GM19239 (cell line): ENCODE measurements around the gene CRHR1.

Source experiments
- DNase-seq: peaks from one replicate; pipeline ENCODE4 v3.0.0; 2011; ENCODE audit warnings: low spot score; ENCODE audit not compliant: insufficient read length
- FAIRE-seq: peaks from 2 replicates; lab custom pipeline; 2011; peaks lifted over from hg19 to GRCh38; lab: Jason Lieb, UNC

Gene CRHR1

GRCh38 chr17:45839442-45839841 lies 55.3 kb downstream of the CRHR1 start:
- no peak for DNase-seq
- no peak for FAIRE-seq

GRCh38 chr17:45841186-45841585 lies 57.1 kb downstream of the CRHR1 start:
- FAIRE-seq, result no peak
- no peak for DNase-seq

GRCh38 chr17:45841883-45842525 lies 57.9 kb downstream of the CRHR1 start:
- FAIRE-seq, result no peak
- DNase-seq, result no peak

GRCh38 chr17:45843722-45844121 lies 59.6 kb downstream of the CRHR1 start:
- no peak for DNase-seq
- FAIRE-seq, result no peak

- FAIRE-seq (no peak), DNase-seq (no peak)
Observed at GRCh38 chr17:45844695-45845375, 60.7 kb downstream of the CRHR1 start, which contains the start of gene SPPL2C. SPPL2C (plus strand) TSS chr17:45844881; CDS start chr17:45844907, 26 bp downstream.

- DNase-seq, result no peak
- no peak for FAIRE-seq
Observed at GRCh38 chr17:45845376-45846185, 61.5 kb downstream of the CRHR1 start.

GRCh38 chr17:45846223-45846622 lies 62.1 kb downstream of the CRHR1 start:
- FAIRE-seq (no peak), DNase-seq (no peak)

- DNase-seq, result no peak
- no peak for FAIRE-seq
Observed at GRCh38 chr17:45846646-45847045, 62.5 kb downstream of the CRHR1 start.

GRCh38 chr17:45847101-45847500 lies 63.0 kb downstream of the CRHR1 start:
- FAIRE-seq (no peak), DNase-seq (no peak)

GRCh38 chr17:45847747-45848146 lies 63.6 kb downstream of the CRHR1 start:
- FAIRE-seq (no peak), DNase-seq (no peak)

GRCh38 chr17:45848405-45848804 lies 64.3 kb downstream of the CRHR1 start:
- no peak for DNase-seq
- FAIRE-seq, result no peak

GRCh38 chr17:45848868-45849535 lies 64.9 kb downstream of the CRHR1 start:
- FAIRE-seq, result no peak
- DNase-seq, result no peak

- FAIRE-seq (no peak), DNase-seq (no peak)
Observed at GRCh38 chr17:45849536-45849990, 65.4 kb downstream of the CRHR1 start.

GRCh38 chr17:45850011-45850410 lies 65.9 kb downstream of the CRHR1 start:
- FAIRE-seq (no peak), DNase-seq (no peak)

- no peak for FAIRE-seq
Observed at GRCh38 chr17:45850468-45850867, 66.3 kb downstream of the CRHR1 start.

GRCh38 chr17:45851022-45851421 lies 66.9 kb downstream of the CRHR1 start:
- no peak for FAIRE-seq

More at GRCh38 chr17:45850468-45850867, 66.3 kb downstream of the CRHR1 start:
- no peak for DNase-seq

GRCh38 chr17:45851464-45851863 lies 67.3 kb downstream of the CRHR1 start:
- DNase-seq, result no peak
- FAIRE-seq, result no peak

More at GRCh38 chr17:45851022-45851421, 66.9 kb downstream of the CRHR1 start:
- DNase-seq, result no peak

- DNase-seq (no peak), FAIRE-seq (no peak)
Observed at GRCh38 chr17:45851873-45852272, 67.8 kb downstream of the CRHR1 start.

GRCh38 chr17:45852535-45853297 lies 68.6 kb downstream of the CRHR1 start:
- FAIRE-seq, result peak; percentile 79

GRCh38 chr17:45854209-45854608 lies 70.1 kb downstream of the CRHR1 start:
- FAIRE-seq (no peak), DNase-seq (no peak)

More at GRCh38 chr17:45852535-45853297, 68.6 kb downstream of the CRHR1 start:
- DNase-seq, result peak; percentile 55
